ENCODE results near the gene TMEM39A.

Gene TMEM39A

GRCh38 chr3:119395923-119396358, 67.5 kb downstream of the TMEM39A start:
- DNase-seq, result no peak

DNA sequence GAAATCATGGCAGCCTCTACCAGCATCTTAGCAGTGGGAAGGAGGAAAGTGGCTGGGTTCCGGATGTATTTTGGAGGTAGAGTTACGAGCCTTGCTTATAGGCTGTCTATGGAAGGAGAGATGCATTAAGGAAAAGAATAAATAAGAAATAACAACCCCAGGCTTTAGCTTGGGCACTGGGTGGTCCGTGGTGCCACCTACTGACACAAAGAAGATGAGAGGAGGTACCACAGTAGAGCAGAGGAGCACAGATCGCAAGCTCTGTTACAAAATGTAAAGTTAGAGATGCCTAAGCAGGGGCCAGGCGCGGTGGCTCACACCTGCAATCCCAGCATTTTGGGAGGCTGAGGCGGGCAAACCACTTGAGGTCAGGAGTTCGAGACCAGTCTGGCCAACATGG, 74.8 kb downstream of the TMEM39A start:
- no peak for DNase-seq

- DNase-seq, result no peak
These were observed 81.3 kb downstream of the TMEM39A start for GRCh38 chr3:119382134-119382533.

GRCh38 chr3:119380697-119381096, 82.7 kb downstream of the TMEM39A start:
- DNase-seq, result no peak

All from Kasumi-1 (cell line).